Dermis microvascular lymphatic vessel endothelial cell (primary cell): ENCODE data around the gene OR2W3. TPM values are rescaled to one million over a fixed set of nuclear protein-coding genes. Genes with fewer than 3 reads are reported as not detected.

Experiments
- DNase-seq, 2 donors: peaks; one replicate each; pipeline versions ENCODE4 v3.0.0 to v3.0.0-alpha.2; 2010; ENCODE audit warnings: low read depth in 2 of 2
- total RNA-seq: library from RNA; depleted of rRNA; stranded (reverse); fragments of >200 nt; gene quantifications from 2 replicates; pipeline ENCODE4 v1.2.1, GENCODE V29; 2014

The OR2W3 gene
- total RNA-seq, result not detected in 2 replicates

DNA sequence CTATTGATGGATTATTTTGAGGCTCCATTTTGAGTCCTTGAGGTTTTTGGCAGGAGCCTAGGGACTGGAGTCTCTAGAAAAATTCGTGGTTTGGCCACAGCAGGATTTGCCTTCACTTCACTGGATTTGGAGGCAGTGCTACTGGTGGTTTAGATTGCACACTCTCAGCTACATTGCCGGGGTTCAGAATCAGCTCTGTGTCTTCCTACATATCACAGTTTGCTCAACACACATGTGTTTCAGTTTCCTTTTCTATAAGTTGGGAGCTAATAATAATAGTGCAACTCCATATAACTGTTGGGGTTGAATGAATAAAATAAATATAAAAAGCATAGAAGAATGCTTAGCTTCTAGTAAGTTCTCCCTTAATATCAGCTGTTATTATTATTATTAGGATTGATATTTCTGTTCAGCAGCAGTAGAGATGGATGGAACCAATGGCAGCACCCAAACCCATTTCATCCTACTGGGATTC lies at the start of gene OR2W3:
OR2W3 (plus strand) TSS at position 425 of the 475 bp plus-strand sequence; CDS start at position 425, 0 bp downstream.
- no peak for DNase-seq

DNA sequence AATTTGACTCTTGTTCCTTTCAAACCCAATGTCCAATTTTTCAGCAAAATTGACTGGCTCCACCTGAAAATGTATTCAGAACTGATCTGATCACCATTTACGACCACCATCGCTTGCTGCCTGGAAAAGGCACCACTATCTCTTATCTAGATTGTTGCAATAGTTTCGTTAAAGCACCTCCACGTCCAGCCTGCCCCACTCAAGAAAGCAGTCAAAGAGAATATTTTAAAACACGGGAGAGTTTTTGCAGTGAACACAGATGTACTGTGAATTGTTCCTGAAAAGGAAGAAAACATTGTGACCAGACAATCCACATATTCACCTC lies 49.7 kb upstream of the OR2W3 start:
- no peak for DNase-seq

DNA sequence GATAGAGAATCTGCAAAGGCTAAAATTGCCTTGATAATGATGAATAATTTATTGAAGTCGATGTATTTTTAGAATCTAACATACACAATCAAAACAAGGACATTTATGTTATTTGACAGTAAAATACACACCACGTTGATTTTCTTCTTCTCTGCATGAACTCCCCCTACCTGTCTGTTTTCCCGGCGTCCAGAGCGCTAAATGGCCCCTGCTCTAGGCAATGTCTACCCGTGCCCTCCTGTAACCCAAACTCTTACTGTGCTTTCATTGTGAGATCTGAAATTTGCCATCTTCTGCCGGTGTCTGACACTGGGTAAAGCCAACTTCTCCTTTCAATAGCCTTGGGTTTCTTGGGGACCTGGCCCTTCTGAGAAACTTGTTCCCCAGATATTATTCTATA lies 47.0 kb upstream of the OR2W3 start:
- DNase-seq, result no peak

DNA sequence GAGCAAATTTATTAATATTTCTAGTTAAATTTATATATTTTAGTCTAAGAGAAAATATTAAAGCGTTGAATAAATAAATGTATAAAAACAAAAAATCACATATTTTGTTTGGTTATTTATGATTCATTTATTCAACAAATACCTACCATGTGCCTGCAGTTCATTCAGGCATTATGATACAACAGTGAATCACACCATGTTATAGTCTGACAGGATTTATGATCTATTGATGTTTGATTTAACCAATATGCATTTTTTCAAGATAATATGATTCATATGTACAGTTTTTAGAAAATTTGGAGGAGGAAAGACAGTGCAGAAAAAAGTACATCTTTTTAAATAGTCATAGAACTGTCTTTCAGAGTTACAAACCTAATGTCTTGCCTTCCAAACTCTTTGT lies 45.8 kb upstream of the OR2W3 start:
- no peak for DNase-seq

DNA sequence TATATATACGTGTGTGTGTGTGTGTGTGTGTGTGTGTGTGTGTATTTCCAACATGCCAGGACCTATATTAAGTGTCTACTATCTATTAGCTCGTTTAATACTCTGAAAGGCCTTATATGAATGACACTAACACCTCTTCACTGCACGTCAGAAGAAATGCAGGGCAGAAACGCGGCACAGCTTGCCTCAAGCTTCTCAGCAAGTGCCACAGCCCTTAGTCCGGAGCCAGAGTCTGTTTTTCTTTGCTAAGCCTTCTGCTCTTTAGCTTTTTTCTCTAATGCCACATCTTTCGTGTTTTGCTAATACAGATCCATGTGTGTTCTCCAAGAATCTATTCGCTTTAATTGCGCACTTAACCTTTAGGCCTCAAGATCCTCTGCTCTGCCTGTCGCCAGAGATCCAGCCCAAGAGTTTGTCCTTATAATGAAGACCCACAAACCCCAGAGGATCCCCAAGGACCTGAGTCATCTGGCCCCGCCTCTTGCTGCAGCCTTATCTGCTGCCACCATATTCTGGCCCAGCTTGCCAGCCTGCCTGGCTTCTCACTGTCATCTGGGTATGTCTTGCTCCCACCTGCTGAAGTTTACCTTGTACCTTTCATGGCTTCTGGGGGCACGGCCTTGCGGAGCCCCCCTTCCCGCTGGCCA lies 40.4 kb upstream of the OR2W3 start:
- no peak for DNase-seq

DNA sequence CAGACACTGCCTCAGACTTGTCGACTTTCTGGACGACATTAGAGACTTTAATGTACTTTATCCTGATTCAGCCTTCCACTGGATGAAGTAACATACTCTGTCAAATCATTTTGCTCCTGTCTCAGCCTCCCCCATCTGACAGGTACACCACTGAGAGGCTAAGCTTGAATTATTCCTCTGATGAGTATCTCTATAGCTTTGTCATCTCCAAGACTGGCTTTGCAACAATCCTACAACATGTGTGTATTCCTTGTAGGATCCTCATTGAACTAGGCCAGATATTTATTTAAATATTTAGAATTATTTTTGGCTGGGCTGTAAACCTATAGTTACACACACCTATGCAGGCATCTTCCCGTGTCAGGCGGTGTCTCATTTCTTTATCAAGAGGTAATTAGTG lies 39.5 kb upstream of the OR2W3 start:
- no peak for DNase-seq

DNA sequence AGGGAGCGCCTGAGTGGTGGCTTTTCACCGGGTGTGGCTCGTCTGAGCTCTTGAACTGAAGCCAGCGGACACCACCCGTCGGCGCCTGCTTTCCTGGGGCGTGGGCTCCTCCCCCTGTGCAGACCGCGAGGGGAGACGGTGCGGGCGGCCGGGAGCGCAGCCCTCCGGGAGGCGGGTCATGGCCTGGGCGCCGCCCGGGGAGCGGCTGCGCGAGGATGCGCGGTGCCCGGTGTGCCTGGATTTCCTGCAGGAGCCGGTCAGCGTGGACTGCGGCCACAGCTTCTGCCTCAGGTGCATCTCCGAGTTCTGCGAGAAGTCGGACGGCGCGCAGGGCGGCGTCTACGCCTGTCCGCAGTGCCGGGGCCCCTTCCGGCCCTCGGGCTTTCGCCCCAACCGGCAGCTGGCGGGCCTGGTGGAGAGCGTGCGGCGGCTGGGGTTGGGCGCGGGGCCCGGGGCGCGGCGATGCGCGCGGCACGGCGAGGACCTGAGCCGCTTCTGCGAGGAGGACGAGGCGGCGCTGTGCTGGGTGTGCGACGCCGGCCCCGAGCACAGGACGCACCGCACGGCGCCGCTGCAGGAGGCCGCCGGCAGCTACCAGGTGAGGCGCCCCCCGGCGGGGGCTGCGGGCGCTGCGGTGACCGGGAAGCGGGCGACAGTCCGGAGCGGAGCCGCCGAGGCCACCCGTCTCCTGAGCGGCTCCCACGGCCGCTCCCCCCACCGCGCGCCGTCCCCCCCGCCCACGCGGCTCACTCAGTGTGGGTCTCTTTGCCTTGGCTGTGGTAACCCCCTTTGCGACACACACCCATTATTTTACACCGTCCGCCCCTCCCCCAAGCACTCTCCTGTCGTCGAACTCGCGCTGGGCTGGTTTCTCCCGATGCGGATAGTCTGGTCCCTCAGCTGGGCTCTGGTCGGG lies 38.1 kb upstream of the OR2W3 start, which contains the start of gene TRIM58:
TRIM58 (plus strand) TSS at position 119 of the 916 bp plus-strand sequence; CDS start at position 179, 60 bp downstream.
- no peak for DNase-seq

DNA sequence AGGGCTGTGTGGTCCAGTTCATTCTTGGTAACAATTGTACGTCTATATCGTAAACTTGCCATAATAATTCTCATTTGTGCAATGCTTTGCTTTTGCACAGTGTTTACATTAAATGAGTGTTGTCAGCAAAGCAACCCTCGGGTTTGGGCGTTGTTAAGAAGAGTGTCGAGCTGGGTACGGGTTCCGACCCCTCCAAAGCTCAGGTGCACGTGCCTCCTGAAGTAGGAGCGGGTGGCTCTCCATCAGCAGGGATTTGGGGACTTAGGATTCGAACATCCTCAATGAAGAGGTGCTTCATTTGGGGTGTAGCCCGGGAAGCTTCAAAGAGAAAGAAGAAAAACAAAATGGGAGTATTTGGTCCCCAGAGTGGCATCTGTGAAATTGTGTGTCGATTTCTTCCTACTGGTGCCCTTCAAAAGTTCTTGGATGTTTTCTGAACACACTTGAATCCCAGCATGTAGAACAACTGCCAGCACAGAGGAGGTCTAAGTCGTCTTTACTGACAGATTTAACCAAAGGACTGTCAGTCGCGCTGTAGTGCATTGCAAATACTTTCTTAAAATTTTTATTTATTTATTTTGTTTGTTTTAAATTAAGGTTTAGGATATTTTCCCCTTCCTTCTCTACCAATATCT lies 37.3 kb upstream of the OR2W3 start:
- no peak for DNase-seq

DNA sequence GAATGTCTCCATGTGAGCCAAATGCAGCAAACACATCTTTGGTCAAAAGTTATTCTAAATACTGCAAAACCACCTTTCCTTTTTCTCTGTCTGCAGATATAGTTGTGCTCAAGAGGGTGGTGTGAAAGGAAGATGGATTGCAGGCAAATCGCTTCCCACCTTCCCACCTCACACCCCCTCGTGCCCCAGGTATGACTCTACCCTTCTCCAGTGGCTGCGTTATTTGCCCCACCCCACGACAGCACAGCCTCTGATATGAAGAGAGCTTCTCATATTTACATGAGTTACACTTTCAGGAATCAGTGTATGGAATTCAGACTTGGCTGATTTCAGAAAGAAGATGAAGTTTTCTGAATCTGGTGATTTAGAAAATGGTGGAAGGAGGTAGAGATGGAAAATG lies 32.6 kb upstream of the OR2W3 start:
- DNase-seq, result no peak

DNA sequence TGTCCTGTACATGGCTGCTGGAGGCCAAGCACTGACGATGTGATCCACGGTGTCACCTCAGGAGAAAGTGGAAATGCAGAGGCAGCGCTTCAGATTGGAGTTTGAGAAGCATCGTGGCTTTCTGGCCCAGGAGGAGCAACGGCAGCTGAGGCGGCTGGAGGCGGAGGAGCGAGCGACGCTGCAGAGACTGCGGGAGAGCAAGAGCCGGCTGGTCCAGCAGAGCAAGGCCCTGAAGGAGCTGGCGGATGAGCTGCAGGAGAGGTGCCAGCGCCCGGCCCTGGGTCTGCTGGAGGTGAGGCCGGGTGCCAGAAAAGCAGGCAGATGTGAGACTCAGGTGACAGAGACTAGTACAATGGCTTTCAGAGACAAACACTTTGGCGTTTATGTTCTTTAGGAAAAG lies 30.7 kb upstream of the OR2W3 start:
- no peak for DNase-seq

DNA sequence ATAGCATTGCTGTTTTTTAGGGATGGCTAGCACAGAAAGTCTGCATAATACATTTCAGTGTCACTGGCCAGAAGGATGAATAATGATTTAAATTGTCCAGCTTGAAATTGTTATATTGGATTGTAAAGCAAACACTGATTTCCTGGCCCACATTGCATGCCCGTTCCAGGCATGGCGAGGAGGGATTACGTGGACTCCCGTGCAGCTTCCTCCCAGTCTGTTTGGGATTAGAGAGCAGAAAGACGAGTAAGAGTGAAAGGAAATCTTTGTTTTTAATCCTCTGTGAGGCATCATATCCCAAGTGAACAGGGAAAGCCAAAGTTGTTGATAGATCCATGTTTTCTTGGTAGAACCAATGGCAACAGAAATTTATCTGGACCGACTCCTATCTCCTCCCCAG lies 30.0 kb upstream of the OR2W3 start:
- no peak for DNase-seq

DNA sequence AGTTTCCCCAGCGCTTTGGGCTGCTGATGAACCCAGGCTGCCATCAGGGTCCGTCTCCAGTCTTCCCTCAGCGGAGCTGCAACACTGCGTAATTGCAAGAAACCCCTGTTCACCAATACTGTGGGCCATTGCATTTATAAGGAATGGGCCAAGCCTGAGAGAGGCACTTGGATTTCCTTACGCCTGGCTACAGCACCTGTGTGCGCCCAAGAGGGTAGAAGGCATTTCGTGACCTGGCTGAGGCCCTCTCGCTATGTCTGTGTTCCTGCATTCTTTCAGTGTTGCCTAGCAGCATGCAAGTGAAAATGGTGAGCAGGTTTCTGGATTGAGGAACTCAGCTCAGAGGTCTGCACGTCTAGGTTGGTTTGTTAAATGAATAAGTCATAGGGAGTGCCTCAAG lies 12.0 kb upstream of the OR2W3 start:
- DNase-seq, result no peak

DNA sequence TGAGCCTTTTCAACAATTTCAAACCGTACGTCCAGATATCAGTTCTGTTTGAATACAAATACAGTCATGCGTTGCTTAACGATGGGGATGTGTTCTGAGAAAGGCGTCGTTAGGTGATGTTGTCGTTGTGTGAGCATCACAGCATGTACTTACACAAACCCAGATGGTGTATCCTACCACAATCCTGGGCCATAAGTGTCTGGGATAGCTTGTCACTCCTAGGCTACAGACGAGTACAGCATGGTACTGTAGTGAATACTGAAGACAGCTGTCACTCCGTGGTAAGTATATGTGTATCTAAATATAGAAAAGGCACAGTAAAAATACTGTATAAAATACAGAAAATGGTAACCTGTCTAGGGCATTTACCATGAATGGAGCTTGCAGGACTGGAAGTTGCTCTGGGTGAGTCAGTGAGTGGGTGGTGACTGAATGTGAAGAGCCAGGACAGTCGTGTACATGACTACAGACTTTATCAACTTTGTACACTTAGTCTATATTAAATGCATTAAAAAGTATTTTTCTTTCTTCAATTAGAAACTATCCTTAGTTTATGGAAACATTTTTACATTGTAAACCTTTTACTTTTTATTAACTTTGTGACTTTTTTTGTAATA lies 10.5 kb upstream of the OR2W3 start:
- no peak for DNase-seq

DNA sequence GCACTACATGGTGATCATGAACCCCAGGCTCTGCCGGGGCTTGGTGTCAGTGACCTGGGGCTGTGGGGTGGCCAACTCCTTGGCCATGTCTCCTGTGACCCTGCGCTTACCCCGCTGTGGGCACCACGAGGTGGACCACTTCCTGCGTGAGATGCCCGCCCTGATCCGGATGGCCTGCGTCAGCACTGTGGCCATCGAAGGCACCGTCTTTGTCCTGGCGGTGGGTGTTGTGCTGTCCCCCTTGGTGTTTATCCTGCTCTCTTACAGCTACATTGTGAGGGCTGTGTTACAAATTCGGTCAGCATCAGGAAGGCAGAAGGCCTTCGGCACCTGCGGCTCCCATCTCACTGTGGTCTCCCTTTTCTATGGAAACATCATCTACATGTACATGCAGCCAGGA lies 589 bp downstream of the OR2W3 start:
- DNase-seq, result no peak

DNA sequence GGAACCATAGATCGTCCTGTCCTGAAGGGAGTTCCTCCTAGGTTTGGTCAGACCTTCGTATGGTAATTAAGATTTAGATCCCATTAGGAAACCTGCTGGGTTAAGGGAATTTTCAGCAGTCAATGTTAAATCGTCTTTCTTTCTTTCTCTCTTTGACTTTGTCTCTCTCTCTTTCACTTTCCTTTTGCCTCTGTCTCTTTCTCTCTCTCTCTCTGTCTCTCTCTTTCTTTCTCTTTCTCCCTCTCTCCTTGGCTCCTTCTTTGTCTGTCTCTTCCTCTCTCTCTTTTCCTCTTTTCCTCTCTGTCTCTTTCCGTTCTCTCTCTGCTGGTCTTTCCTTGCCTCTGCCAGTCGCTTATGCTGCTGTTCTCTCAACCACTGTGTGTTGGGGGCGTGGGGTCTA lies 8.7 kb downstream of the OR2W3 start:
- DNase-seq, result no peak

DNA sequence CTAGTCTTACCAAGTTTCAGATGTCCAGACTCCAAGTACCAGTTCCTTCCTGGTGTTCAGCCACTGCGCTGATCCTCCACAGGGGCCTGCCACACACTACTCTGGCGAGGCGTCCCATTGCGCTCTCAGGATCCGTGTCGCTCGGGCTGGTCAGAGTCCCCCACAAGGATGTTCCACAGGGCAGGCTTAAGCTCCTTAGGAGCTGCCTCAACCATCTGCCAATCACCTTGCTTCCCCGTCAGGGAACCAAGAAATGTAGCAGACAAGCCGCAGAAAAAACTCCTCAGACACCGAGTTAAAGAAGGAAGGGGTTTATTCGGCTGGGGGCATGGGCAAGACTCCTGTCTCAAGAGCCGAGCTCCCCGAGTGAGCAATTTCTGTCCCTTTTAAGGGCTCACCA lies 9.8 kb downstream of the OR2W3 start:
- DNase-seq, result no peak

DNA sequence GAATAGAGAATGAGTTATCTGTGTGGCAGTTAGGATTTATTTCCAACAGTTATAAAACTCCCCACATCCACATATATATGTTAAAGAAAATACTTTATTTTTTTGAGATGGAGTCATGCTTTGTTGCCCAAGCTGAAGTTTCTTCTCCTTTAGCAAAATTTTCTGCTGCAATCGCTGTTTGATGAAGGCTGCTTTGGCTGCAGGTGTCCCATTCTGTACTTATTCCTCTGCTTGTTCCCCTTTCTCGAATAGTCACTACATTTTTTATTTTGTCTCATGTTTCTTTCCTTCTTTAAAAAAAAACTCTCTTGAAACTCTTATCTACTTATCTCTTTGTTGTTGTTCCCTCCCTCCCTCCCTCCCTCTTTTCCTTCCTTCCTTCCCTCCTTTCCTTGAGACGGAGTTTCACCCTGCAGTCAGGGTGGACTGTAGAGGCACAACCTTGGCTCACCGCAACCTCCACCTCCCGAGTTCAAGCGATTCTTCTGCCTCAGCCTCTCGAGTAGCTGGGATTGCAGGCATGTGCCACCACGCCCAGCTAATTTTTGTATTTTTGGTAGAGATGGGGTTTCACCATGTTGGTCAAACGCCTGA lies 10.6 kb downstream of the OR2W3 start:
- no peak for DNase-seq

DNA sequence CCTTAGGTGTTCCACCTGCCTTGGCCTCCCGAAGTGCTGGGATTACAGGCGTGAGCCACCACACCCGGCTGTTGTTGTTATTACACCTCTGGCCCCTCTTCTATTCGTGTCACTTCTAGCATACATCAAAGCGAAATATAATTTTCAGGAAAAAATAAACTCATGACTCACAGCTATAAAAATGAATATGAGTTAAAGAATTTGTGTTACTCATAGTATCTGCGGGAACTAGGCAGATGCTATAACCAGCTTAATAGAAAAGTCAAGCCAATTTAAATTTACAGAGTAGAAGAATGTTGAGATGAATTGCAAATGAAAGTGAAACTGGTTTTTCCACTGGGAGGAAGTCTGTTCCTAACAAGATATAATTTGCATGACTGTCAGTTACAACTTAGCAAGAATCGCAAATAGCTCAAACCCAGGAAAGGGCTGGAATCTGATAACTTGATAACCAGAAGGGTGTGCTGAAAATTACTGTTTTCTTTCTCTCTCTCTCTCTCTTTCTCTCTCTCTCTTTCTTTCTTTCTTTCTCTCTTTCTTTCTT lies 11.2 kb downstream of the OR2W3 start:
- peak in 1 of 2 donors; percentile 26 for DNase-seq

DNA sequence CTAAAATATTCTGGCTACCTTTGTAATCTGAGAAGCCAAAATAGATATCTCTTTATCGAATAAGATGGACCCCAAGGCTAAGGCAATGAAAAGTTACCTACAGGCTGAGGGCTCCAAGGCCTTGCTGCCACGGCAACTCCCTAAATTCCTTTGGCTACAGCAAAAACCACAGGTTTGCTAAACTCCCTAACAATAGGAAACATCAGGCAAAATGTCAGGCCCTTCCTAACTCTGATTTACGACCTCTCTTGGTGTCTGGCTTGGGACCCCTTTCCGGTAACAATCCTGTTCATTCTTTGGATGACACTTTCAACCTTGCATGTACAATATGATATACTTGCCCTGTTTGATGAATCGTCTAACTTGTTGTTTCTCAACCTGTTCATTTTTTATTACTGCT lies 13.4 kb downstream of the OR2W3 start:
- DNase-seq, result no peak

DNA sequence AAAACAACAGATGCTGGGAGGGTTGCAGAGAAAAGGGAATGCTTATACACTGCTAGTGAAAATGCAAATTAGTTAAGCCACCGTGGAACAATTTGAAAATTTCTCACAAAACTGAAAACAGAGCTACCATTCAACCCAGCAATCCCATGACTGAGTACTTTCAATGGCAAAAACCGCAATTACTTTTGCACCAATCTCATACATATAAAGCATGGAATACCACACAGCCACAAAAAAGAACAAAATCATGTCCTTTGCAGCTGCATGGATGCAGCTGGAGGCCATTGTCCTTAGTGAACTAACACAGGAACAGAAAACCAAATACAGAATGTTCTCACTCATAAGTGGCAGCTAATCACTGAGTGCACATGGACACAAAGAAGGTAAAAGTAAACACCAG lies 18.4 kb downstream of the OR2W3 start:
- DNase-seq, result no peak

DNA sequence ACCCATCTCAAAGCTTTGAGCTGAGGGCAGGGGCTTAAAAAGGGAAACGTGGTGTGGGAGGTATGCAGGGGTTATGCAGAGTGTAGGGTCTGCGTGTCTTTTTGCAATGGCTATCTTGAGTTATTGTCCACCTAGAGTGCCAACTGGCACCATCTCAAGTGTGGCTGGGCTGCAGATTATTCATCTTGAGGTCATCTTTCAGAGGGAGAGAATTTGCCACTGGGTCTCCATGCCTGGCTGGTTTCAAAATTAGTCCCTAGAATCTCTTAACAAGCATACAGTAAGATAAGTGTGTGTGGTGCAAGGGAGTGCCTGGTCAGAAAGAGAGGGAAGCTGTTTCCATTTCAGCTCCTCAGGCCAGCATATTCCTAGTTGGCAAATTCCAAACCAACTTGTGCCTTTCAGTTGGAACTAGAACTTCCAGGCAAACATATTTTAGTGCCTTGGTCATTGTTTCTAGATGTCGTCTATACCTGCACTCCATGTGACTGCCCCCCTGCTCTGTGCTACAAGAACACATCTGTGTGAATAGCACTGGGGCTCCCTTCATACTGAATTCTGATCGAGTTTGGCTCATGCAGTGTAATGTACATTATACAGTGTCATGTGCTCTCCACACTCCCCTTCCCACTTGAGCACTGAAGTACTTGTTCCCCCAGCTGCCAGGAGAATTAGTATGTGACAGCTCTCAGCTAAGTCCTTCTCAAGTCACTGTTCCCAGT lies 19.7 kb downstream of the OR2W3 start:
- no peak for DNase-seq
